Stimulated activated CD4-positive, alpha-beta T cell treated with anti-CD3 and anti-CD28 coated beads, Interleukin-12 subunit alpha, Interleukin-12 subunit beta, amount 100 ng/mL, for 24 hours (primary cell): ENCODE data around the gene P4HB.
A peak's percentile ranks its signal among the peaks of the same experiment; 100 is the strongest.

Source experiments
- DNase-seq, 2 experiments: peaks; one replicate each; pipeline ENCODE4 v3.0.0-alpha.2; 2020; ENCODE audit warnings: low read depth in 2 of 2

P4HB gene

GRCh38 chr17:81898029-81898866 is 37.9 kb upstream of the P4HB start:
- no peak for DNase-seq

- no peak for DNase-seq
Measured at GRCh38 chr17:81895400-81895799, 35.1 kb upstream of the P4HB start.

GRCh38 chr17:81891303-81891552 is 30.9 kb upstream of the P4HB start:
- DNase-seq, result no peak

GRCh38 chr17:81890447-81891302 is 30.3 kb upstream of the P4HB start:
- DNase-seq, result no peak

GRCh38 chr17:81889602-81890001 is 29.3 kb upstream of the P4HB start:
- DNase-seq, result no peak

- DNase-seq, result no peak
Measured at GRCh38 chr17:81888988-81889595, 28.8 kb upstream of the P4HB start.

- no peak for DNase-seq
Measured at GRCh38 chr17:81888105-81888987, 28.0 kb upstream of the P4HB start.

GRCh38 chr17:81885869-81886548 is 25.7 kb upstream of the P4HB start:
- no peak for DNase-seq

GRCh38 chr17:81885454-81885853 is 25.1 kb upstream of the P4HB start:
- DNase-seq, result no peak

- DNase-seq, result no peak
Measured at GRCh38 chr17:81884968-81885367, 24.6 kb upstream of the P4HB start.

- DNase-seq, result no peak
Measured at GRCh38 chr17:81884520-81884919, 24.2 kb upstream of the P4HB start.

GRCh38 chr17:81879121-81879520 is 18.8 kb upstream of the P4HB start:
- no peak for DNase-seq

- DNase-seq, result no peak
Measured at GRCh38 chr17:81878294-81878693, 18.0 kb upstream of the P4HB start.

- no peak for DNase-seq
Measured at GRCh38 chr17:81877569-81877968, 17.2 kb upstream of the P4HB start.

- DNase-seq, result peak; percentile 92 to 95
Measured at GRCh38 chr17:81871387-81872230, 11.3 kb upstream of the P4HB start.

- DNase-seq, result no peak
Measured at GRCh38 chr17:81870981-81871386, 10.6 kb upstream of the P4HB start, which contains the start of gene ARHGDIA. Gene ARHGDIA, minus strand, starts transcription at chr17:81871337. Its CDS starts 1,407 bp downstream, at chr17:81869930.

GRCh38 chr17:81870131-81870980 is 10.0 kb upstream of the P4HB start:
- DNase-seq, result no peak

GRCh38 chr17:81869221-81870130 is 9.1 kb upstream of the P4HB start:
- DNase-seq, result no peak
